Ovary (tissue), 3 donors: ENCODE measurements around the gene ITPK1.

Source experiments
- CTCF ChIP-seq, 3 donors: fragments of 450-650 bp in 2 of 3; fragments of 200-600 bp in 1 of 3; IDR thresholded peaks; one replicate each; pipeline versions ENCODE4 v1.5.1 to v1.8.0; 2016 to 2022; ENCODE audit warnings: antibody characterized with exemption in 3 of 3, mild to moderate bottlenecking in 1 of 3
- EP300 ChIP-seq: sonication (generic); formaldehyde crosslinking; IDR thresholded peaks from one replicate; pipeline ENCODE4 v1.6.1; 2017; ENCODE audit warnings: antibody characterized with exemption
- POLR2A ChIP-seq: fragments of 450-650 bp; IDR thresholded peaks from one replicate; pipeline ENCODE4 v1.6.1; 2017; ENCODE audit warnings: antibody characterized with exemption, mild to moderate bottlenecking, moderate library complexity
- donor health status: DM: no; HTN: no; CAD: no.

GRCh38 chr14:92888896-92889295 is 226.8 kb downstream of the ITPK1 start:
- TF ChIP-seq CTCF (IDR thresholded peaks at IDR 0.05) (no peak), POLR2A (no peak), EP300 (no peak)
